Measurements from ENCODE around the gene CCL26. TPM values are rescaled to one million over a fixed set of nuclear protein-coding genes. Genes with fewer than 3 reads are reported as not detected.

CCL26 gene
- total and polyA plus RNA-seq, 3 experiments from 2014 or later: not detected

- peaks cover 0 to under 1% (median 0%) of the 10 kb centered on the region in 5 donors for H3K9me3 Mint-ChIP-seq
- peaks cover 11 to 13% of the 10 kb centered on the region in 2 donors for H3K27me3 Mint-ChIP-seq
- DNase-seq: no peak
- Histone ChIP-seq H3K36me3 (ENCODE audit: insufficient read depth, low read length) (no peaks in the 10 kb centered on the region), H3K4me3 (ENCODE audit: low read length) (no peak overlapping the region), H3K27me3 (ENCODE audit: insufficient read depth, low read length, poor library complexity, severe bottlenecking) (peaks cover 2% of the 10 kb centered on the region), H3K9me3 (ENCODE audit: low read length) (no peaks in the 10 kb centered on the region), H3K4me1 (ENCODE audit: insufficient read depth, low read length) (no peaks in the 10 kb centered on the region), H3K27ac (ENCODE audit: low read depth, low read length) (no peak overlapping the region)
- no peaks in the 10 kb centered on the region for H3K4me1 Mint-ChIP-seq
- H3K4me3 Mint-ChIP-seq: no peak overlapping the region
- no peak overlapping the region for H3K27ac Mint-ChIP-seq
- CTCF ChIA-PET: no interaction called here
- POLR2A ChIA-PET: no interaction called here
- H3K36me3 Mint-ChIP-seq: no peaks in the 10 kb centered on the region
Observed at GRCh38 chr7:75813084-75813483, 41.1 kb upstream of the CCL26 start.

DNA sequence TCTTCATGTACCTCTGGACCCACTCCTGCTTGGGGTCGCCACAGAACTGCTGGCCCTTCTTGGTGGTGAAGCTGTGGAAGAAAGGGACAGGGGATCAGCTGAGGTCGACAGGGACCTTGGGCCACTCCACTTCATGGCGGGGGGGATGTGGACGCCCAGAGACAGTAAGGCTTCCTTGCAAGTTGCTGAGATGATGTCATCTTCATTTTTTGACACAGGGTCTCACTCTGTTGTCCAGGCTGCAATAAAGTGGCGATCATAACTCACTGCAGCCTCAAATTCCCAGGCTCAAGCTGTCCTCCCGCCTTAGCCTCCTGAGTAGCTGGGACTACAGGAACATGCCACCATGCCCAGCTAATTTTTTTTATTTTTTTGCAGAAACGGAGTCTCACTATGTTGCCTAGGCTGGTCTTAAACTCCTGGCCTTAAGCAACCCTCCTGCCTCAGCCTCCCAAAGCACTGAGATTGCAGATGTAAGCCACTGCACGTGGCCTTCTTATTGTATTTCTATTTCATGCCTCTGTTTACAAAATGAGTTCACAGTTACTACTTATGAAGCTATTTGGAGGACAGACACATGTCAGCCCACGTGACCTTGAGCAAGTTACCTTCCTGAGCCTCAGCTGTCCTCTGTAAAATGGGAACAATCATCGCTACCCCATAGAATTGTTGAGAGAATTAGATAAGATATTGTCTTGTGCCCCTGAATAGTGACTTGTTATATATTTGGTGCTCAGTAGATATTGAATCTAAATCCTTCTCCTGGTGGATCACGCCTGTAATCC, 40.1 kb upstream of the CCL26 start:
- Histone ChIP-seq H3K4me1 (ENCODE audit: insufficient read depth, low read length) (no peaks in the 10 kb centered on the region), H3K27me3 (ENCODE audit: insufficient read depth, low read length, poor library complexity, severe bottlenecking) (peaks cover 2% of the 10 kb centered on the region), H3K27ac (ENCODE audit: low read depth, low read length) (no peak overlapping the region), H3K4me3 (ENCODE audit: low read length) (no peak overlapping the region), H3K36me3 (ENCODE audit: insufficient read depth, low read length) (no peaks in the 10 kb centered on the region), H3K9me3 (ENCODE audit: low read length) (peaks cover 3% of the 10 kb centered on the region)
- Mint-ChIP-seq H3K4me1 (no peaks in the 10 kb centered on the region), H3K36me3 (peaks cover 0 to 1% (median 0%) of the 10 kb centered on the region in 3 donors), H3K9me3 (peaks cover 0 to 10% (median 8%) of the 10 kb centered on the region in 5 donors), H3K27me3 (peaks cover 11 to 12% of the 10 kb centered on the region in 2 donors), H3K27ac (no peak overlapping the region), H3K4me3 (no peak overlapping the region)
- POLR2A ChIA-PET: interaction anchor here (0.6 kb wide), 1 partner anchor 24 kb away, joined by 4 read pairs; no protein-coding TSS in a partner anchor
- no peak for DNase-seq
- CTCF ChIA-PET: interaction anchor here (1.3 kb wide), 1 partner anchor 16 kb away, joined by 3 read pairs; no protein-coding TSS in a partner anchor

DNA sequence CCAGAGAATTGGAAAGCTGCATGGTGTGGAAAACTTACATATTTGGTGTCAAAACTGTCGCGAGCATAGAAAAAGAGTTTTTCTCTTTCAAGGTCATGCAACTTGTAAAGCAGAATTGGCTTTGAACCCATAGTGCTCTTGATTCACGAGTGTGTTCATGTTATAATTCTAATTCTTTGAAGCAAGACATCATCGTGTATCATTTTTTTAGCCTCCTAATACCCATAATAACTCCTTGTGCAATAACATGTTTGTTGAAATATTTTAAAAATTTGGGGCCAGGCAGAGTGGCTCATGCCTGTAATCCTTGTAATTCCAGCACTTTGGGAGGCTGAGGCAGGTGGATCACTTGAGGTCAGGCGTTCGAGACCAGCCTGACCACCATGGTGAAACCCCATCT, 37.4 kb upstream of the CCL26 start:
- Mint-ChIP-seq H3K4me1 (no peaks in the 10 kb centered on the region), H3K27ac (no peak overlapping the region), H3K36me3 (peaks cover 2 to 4% (median 3%) of the 10 kb centered on the region in 3 donors), H3K27me3 (peaks cover 7 to 12% of the 10 kb centered on the region in 2 donors), H3K9me3 (peaks cover 0 to 17% (median 16%) of the 10 kb centered on the region in 5 donors), H3K4me3 (no peak overlapping the region)
- DNase-seq: no peak
- H3K27me3 ChIP-seq (ENCODE audit: insufficient read depth, low read length, poor library complexity, severe bottlenecking): no peaks in the 10 kb centered on the region
- H3K36me3 ChIP-seq (ENCODE audit: insufficient read depth, low read length): no peaks in the 10 kb centered on the region
- H3K9me3 ChIP-seq (ENCODE audit: low read length): peaks cover 11% of the 10 kb centered on the region
- H3K27ac ChIP-seq (ENCODE audit: low read depth, low read length): no peak overlapping the region
- CTCF ChIA-PET: no interaction called here
- H3K4me1 ChIP-seq (ENCODE audit: insufficient read depth, low read length): no peaks in the 10 kb centered on the region
- H3K4me3 ChIP-seq (ENCODE audit: low read length): no peak overlapping the region
- POLR2A ChIA-PET: no interaction called here

GRCh38 chr7:75808106-75808505, 36.1 kb upstream of the CCL26 start:
- no peaks in the 10 kb centered on the region for H3K4me1 ChIP-seq (ENCODE audit: insufficient read depth, low read length)
- no peak overlapping the region for H3K4me3 Mint-ChIP-seq
- peaks cover 11% of the 10 kb centered on the region for H3K9me3 ChIP-seq (ENCODE audit: low read length)
- no peak overlapping the region for H3K4me3 ChIP-seq (ENCODE audit: low read length)
- CTCF ChIA-PET: no interaction called here
- H3K36me3 ChIP-seq (ENCODE audit: insufficient read depth, low read length): no peaks in the 10 kb centered on the region
- peaks cover 5 to 14% of the 10 kb centered on the region in 2 donors for H3K27me3 Mint-ChIP-seq
- H3K27ac ChIP-seq (ENCODE audit: low read depth, low read length): no peak overlapping the region
- no peak for DNase-seq
- H3K9me3 Mint-ChIP-seq: peaks cover 2 to 17% (median 16%) of the 10 kb centered on the region in 5 donors
- POLR2A ChIA-PET: no interaction called here
- H3K36me3 Mint-ChIP-seq: peaks cover 2 to 8% (median 3%) of the 10 kb centered on the region in 3 donors
- no peaks in the 10 kb centered on the region for H3K4me1 Mint-ChIP-seq
- H3K27me3 ChIP-seq (ENCODE audit: insufficient read depth, low read length, poor library complexity, severe bottlenecking): no peaks in the 10 kb centered on the region
- H3K27ac Mint-ChIP-seq: peak overlapping the region in 1 of 8 donors; percentile 36

- peaks cover 2 to 17% (median 16%) of the 10 kb centered on the region in 5 donors for H3K9me3 Mint-ChIP-seq
- DNase-seq: no peak
- CTCF ChIA-PET: no interaction called here
- peaks cover 8 to 15% of the 10 kb centered on the region in 2 donors for H3K27me3 Mint-ChIP-seq
- Histone ChIP-seq H3K4me3 (ENCODE audit: low read length) (no peak overlapping the region), H3K36me3 (ENCODE audit: insufficient read depth, low read length) (no peaks in the 10 kb centered on the region), H3K9me3 (ENCODE audit: low read length) (peaks cover 11% of the 10 kb centered on the region), H3K4me1 (ENCODE audit: insufficient read depth, low read length) (no peaks in the 10 kb centered on the region), H3K27ac (ENCODE audit: low read depth, low read length) (no peak overlapping the region), H3K27me3 (ENCODE audit: insufficient read depth, low read length, poor library complexity, severe bottlenecking) (no peaks in the 10 kb centered on the region)
- POLR2A ChIA-PET: no interaction called here
- no peaks in the 10 kb centered on the region for H3K4me1 Mint-ChIP-seq
- no peak overlapping the region for H3K4me3 Mint-ChIP-seq
- H3K27ac Mint-ChIP-seq: no peak overlapping the region
- H3K36me3 Mint-ChIP-seq: peaks cover 2 to 8% (median 3%) of the 10 kb centered on the region in 3 donors
Observed at GRCh38 chr7:75807452-75807851, 35.4 kb upstream of the CCL26 start.

DNA sequence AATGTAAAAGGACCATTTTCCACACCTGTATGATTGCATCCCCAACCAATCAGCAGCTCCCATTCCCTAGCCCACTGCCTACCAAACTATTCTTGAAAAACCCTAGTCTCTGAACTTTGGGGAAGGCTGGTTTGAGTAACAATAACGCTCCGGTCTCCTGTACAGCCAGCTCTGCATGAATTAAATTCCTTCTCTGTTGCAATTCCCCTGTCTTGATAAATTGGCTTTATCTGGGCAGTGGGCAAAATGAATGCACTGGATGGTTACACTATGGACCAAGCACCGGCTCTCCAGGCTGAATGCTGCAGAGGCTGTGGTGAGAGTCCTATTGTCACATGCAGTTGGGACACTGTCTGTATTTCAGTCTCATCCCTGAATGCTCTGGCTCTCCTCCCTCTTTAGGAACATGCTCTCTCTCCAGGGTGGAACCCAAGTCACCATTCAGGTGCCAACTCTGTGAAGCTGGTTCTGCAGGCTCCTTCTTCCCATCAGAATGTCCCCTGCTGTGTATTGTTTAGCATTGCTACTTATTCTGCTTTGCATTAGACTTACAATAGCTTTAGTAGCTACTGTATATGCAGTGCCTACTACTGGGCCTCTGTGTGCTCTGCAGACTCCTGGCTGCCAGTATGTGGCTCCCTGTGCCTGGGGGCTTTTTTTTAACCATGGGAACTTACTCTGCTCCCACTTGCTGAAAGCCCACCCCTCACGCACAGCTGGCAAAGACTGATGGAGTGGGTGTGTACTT, 34.7 kb upstream of the CCL26 start:
- no peak overlapping the region for H3K27ac Mint-ChIP-seq
- peaks cover 2 to 17% (median 16%) of the 10 kb centered on the region in 5 donors for H3K9me3 Mint-ChIP-seq
- no peaks in the 10 kb centered on the region for H3K4me1 Mint-ChIP-seq
- Histone ChIP-seq H3K27me3 (ENCODE audit: insufficient read depth, low read length, poor library complexity, severe bottlenecking) (no peaks in the 10 kb centered on the region), H3K36me3 (ENCODE audit: insufficient read depth, low read length) (no peaks in the 10 kb centered on the region), H3K27ac (ENCODE audit: low read depth, low read length) (no peak overlapping the region), H3K9me3 (ENCODE audit: low read length) (peaks cover 11% of the 10 kb centered on the region), H3K4me3 (ENCODE audit: low read length) (no peak overlapping the region), H3K4me1 (ENCODE audit: insufficient read depth, low read length) (no peaks in the 10 kb centered on the region)
- H3K4me3 Mint-ChIP-seq: no peak overlapping the region
- no peak for DNase-seq
- ChIA-PET CTCF (no interaction called here), POLR2A (no interaction called here)
- H3K27me3 Mint-ChIP-seq: peaks cover 8 to 9% of the 10 kb centered on the region in 2 donors
- H3K36me3 Mint-ChIP-seq: peaks cover 2 to 8% (median 3%) of the 10 kb centered on the region in 3 donors

GRCh38 chr7:75804705-75805104, 32.7 kb upstream of the CCL26 start:
- Histone ChIP-seq H3K9me3 (ENCODE audit: low read length) (peaks cover 11% of the 10 kb centered on the region), H3K27me3 (ENCODE audit: insufficient read depth, low read length, poor library complexity, severe bottlenecking) (no peaks in the 10 kb centered on the region), H3K36me3 (ENCODE audit: insufficient read depth, low read length) (no peaks in the 10 kb centered on the region), H3K27ac (ENCODE audit: low read depth, low read length) (no peak overlapping the region), H3K4me1 (ENCODE audit: insufficient read depth, low read length) (no peaks in the 10 kb centered on the region), H3K4me3 (ENCODE audit: low read length) (no peak overlapping the region)
- no peak for DNase-seq
- Mint-ChIP-seq H3K4me3 (no peak overlapping the region), H3K27me3 (peaks cover 7 to 11% of the 10 kb centered on the region in 2 donors), H3K4me1 (no peaks in the 10 kb centered on the region), H3K27ac (no peak overlapping the region), H3K9me3 (peaks cover 2 to 17% (median 16%) of the 10 kb centered on the region in 5 donors), H3K36me3 (peaks cover 2 to 8% (median 3%) of the 10 kb centered on the region in 3 donors)
- ChIA-PET POLR2A (no interaction called here), CTCF (no interaction called here)

GRCh38 chr7:75804004-75804403, 32.0 kb upstream of the CCL26 start:
- Mint-ChIP-seq H3K27ac (peak overlapping the region in 1 of 8 donors; percentile 20), H3K36me3 (peaks cover 2 to 8% (median 3%) of the 10 kb centered on the region in 3 donors), H3K27me3 (peaks cover 7 to 15% of the 10 kb centered on the region in 2 donors), H3K4me3 (no peak overlapping the region), H3K9me3 (peaks cover 2 to 17% (median 16%) of the 10 kb centered on the region in 5 donors), H3K4me1 (no peaks in the 10 kb centered on the region)
- H3K36me3 ChIP-seq (ENCODE audit: insufficient read depth, low read length): no peaks in the 10 kb centered on the region
- no peak overlapping the region for H3K27ac ChIP-seq (ENCODE audit: low read depth, low read length)
- H3K9me3 ChIP-seq (ENCODE audit: low read length): peaks cover 11% of the 10 kb centered on the region
- no peak for DNase-seq
- ChIA-PET CTCF (no interaction called here), POLR2A (no interaction called here)
- H3K27me3 ChIP-seq (ENCODE audit: insufficient read depth, low read length, poor library complexity, severe bottlenecking): no peaks in the 10 kb centered on the region
- H3K4me3 ChIP-seq (ENCODE audit: low read length): no peak overlapping the region
- no peaks in the 10 kb centered on the region for H3K4me1 ChIP-seq (ENCODE audit: insufficient read depth, low read length)
